Measurements from ENCODE around the gene SLC6A20. TPM values are rescaled to one million over a fixed set of nuclear protein-coding genes. Genes with fewer than 3 reads are reported as not detected.

The SLC6A20 gene
- total RNA-seq, 4 donors from 2014 or later: 2.6 TPM; not detected in 3

GRCh38 chr3:45781271-45781670 lies 15.1 kb downstream of the SLC6A20 start:
- DNase-seq: no peak
- Histone ChIP-seq H3K27ac (no peak overlapping the region), H3K4me1 (no peaks in the 10 kb centered on the region), H3K27me3 (no peaks in the 10 kb centered on the region), H3K36me3 (no peaks in the 10 kb centered on the region), H3K4me3 (no peak overlapping the region), H3K9me3 (no peaks in the 10 kb centered on the region)
- intact Hi-C loops (cut with DNase I; ENCODE audit: low total_unique reads): no loop called here
- TF ChIP-seq POLR2A (IDR thresholded peaks at IDR 0.05): no peak
- TF ChIP-seq, protein P1, sequence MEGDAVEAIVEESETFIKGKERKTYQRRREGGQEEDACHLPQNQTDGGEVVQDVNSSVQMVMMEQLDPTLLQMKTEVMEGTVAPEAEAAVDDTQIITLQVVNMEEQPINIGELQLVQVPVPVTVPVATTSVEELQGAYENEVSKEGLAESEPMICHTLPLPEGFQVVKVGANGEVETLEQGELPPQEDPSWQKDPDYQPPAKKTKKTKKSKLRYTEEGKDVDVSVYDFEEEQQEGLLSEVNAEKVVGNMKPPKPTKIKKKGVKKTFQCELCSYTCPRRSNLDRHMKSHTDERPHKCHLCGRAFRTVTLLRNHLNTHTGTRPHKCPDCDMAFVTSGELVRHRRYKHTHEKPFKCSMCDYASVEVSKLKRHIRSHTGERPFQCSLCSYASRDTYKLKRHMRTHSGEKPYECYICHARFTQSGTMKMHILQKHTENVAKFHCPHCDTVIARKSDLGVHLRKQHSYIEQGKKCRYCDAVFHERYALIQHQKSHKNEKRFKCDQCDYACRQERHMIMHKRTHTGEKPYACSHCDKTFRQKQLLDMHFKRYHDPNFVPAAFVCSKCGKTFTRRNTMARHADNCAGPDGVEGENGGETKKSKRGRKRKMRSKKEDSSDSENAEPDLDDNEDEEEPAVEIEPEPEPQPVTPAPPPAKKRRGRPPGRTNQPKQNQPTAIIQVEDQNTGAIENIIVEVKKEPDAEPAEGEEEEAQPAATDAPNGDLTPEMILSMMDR (IDR thresholded peaks at IDR 0.05): no peak

- H3K4me3 ChIP-seq: no peak overlapping the region
- H3K27ac ChIP-seq: no peak overlapping the region
- TF ChIP-seq, protein P1 (IDR thresholded peaks at IDR 0.05): no peak
- no peak for TF ChIP-seq POLR2A (IDR thresholded peaks at IDR 0.05)
- no peak for DNase-seq
- H3K9me3 ChIP-seq: no peaks in the 10 kb centered on the region
- no peaks in the 10 kb centered on the region for H3K36me3 ChIP-seq
- intact Hi-C loops (cut with DNase I; ENCODE audit: low total_unique reads): no loop called here
- H3K4me1 ChIP-seq: no peaks in the 10 kb centered on the region
- H3K27me3 ChIP-seq: no peaks in the 10 kb centered on the region
Measured at GRCh38 chr3:45779746-45780735, 16.3 kb downstream of the SLC6A20 start.

GRCh38 chr3:45778761-45779201 lies 17.6 kb downstream of the SLC6A20 start:
- no peak for TF ChIP-seq POLR2A (IDR thresholded peaks at IDR 0.05)
- TF ChIP-seq, protein P1 (IDR thresholded peaks at IDR 0.05): no peak
- Histone ChIP-seq H3K36me3 (no peaks in the 10 kb centered on the region), H3K4me1 (no peaks in the 10 kb centered on the region), H3K4me3 (no peak overlapping the region), H3K27ac (no peak overlapping the region), H3K9me3 (no peaks in the 10 kb centered on the region), H3K27me3 (no peaks in the 10 kb centered on the region)
- intact Hi-C loops (cut with DNase I; ENCODE audit: low total_unique reads): no loop called here
- no peak for DNase-seq

- no peaks in the 10 kb centered on the region for H3K4me1 ChIP-seq
- no peak overlapping the region for H3K27ac ChIP-seq
- no peak for TF ChIP-seq POLR2A (IDR thresholded peaks at IDR 0.05)
- TF ChIP-seq, protein P1 (IDR thresholded peaks at IDR 0.05): no peak
- H3K9me3 ChIP-seq: no peaks in the 10 kb centered on the region
- intact Hi-C loops (cut with DNase I; ENCODE audit: low total_unique reads): no loop called here
- no peak for DNase-seq
- no peaks in the 10 kb centered on the region for H3K27me3 ChIP-seq
- no peaks in the 10 kb centered on the region for H3K36me3 ChIP-seq
- H3K4me3 ChIP-seq: no peak overlapping the region
Measured at GRCh38 chr3:45777746-45778386, 18.5 kb downstream of the SLC6A20 start.
